ENCODE results near the gene OR10H2. TPM values are rescaled to one million over a fixed set of nuclear protein-coding genes. Genes with fewer than 3 reads are reported as not detected.

The OR10H2 gene, protein sequence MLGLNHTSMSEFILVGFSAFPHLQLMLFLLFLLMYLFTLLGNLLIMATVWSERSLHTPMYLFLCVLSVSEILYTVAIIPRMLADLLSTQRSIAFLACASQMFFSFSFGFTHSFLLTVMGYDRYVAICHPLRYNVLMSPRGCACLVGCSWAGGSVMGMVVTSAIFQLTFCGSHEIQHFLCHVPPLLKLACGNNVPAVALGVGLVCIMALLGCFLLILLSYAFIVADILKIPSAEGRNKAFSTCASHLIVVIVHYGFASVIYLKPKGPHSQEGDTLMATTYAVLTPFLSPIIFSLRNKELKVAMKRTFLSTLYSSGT
- total RNA-seq: not detected

DNA sequence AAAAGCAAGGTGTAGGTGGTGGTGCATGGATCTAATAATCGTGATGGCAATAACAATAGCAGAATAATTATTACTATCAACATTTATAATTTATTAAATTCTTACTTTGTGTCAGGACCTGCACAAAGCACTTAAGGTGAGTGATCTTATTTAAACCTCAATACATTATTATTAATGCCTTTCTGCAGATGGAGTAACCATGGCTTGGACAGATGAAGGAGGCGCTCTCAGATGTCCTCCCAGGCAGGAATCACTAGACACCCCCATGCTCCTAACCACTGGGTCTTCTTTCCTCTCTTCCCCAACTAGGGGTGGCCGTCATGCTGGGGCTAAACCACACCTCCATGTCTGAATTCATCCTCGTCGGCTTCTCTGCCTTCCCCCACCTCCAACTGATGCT, at the start of gene OR10H2:
Gene OR10H2 (plus strand): TSS at position 301 of the 400 bp plus-strand sequence. CDS start 20 bp downstream, at position 321.

DNA sequence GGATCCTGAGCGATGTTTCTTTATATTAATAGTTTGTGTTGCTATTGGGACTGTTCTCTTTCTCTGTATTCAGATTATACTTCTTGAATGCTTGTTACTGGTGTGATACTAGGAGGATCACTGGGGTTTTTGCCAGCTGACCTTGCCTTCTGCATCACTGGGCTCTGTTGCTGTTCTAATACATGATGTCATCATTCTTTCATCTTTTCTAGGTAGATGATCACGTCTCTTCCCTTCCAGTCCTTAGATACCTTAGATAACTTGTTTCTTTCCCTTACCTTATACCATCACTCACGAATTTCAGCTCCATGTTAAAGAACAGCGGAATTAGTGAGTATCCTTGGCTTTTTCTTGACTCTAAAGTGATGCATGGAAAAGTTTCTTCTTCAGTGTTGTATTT, 9.9 kb downstream of the OR10H2 start, which contains the start of gene OR10H3:
Gene OR10H3 (plus strand): TSS at position 264 of the 400 bp plus-strand sequence. CDS start 3,408 bp downstream, outside the sequence.

Other genes starting within 250 kb of the OR10H2 start
- gene PGLYRP2, start 248.5 kb upstream of the OR10H2 start, total RNA-seq: not detected
- gene CYP4F22, start 219.5 kb upstream of the OR10H2 start, total RNA-seq: under 1 TPM; 0.12 to 0.23 TPM
- not detected for gene CYP4F8, start 112.8 kb upstream of the OR10H2 start, total RNA-seq
- under 1 TPM in 1 of 2 experiments, not detected in 1; 0.03 TPM for gene CYP4F3, start 87.1 kb upstream of the OR10H2 start, total RNA-seq
- gene CYP4F12, start 54.9 kb upstream of the OR10H2 start, total RNA-seq: not detected
- not detected for gene OR10H3, start 10.0 kb downstream of the OR10H2 start, total RNA-seq
- not detected for gene OR10H5, start 59.6 kb downstream of the OR10H2 start, total RNA-seq
- gene OR10H1, start 87.6 kb downstream of the OR10H2 start, total RNA-seq: not detected
- not detected for gene CYP4F2, start 170.1 kb downstream of the OR10H2 start, total RNA-seq
- gene CYP4F11, start 206.5 kb downstream of the OR10H2 start, total RNA-seq: not detected
- not detected for gene OR10H4, start 221.0 kb downstream of the OR10H2 start, total RNA-seq

Data from activated naive CD4-positive, alpha-beta T cell treated with anti-CD3 and anti-CD28 coated beads, Interleukin-2, amount 10 ng/mL, durations not matched to agents 5 hours and 36 hours (primary cell).